RPMI7951 (cell line): ENCODE measurements around the gene HAS3. TPM values are rescaled to one million over a fixed set of nuclear protein-coding genes. Genes with fewer than 3 reads are reported as not detected.
A peak's percentile ranks its signal among the peaks of the same experiment; 100 is the strongest.
"Not testable (repeated sequence)": the region's sequence is repeated elsewhere in the genome, so short reads cannot be mapped to it uniquely, and the experiment has no call there.

ENCODE experiments used
- DNase-seq: peaks from one replicate; pipeline ENCODE4 v3.0.0-alpha.2; 2012; ENCODE audit warnings: low read depth
- total RNA-seq: library from RNA; depleted of rRNA; stranded (reverse); fragments of >200 nt; shearing (Covaris generic); gene quantifications from 2 replicates; pipeline ENCODE4 v1.2.3, GENCODE V29; 2014; rRNA removed

Gene HAS3
- total RNA-seq, 1 experiment from 2014 or later, result 0.72 TPM

DNA sequence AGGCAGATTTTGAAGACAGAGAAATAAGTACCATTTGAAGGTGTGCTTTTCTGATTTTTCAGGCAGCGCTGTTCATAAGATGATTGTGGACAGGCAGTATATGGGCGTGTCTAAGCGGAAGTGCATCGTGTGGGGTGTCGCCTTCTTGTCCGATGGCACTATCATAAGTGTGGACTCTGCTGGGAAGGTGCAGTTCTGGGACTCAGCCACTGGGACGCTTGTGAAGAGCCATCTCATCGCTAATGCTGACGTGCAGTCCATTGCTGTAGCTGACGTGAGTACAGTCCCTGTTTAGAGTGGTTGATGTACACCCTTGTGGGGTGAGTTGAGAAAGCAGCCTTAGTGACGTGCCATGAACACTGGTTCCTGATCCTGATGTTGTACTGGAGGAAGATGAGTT is 37.7 kb downstream of the HAS3 start:
- peak; percentile 14 for DNase-seq

DNA sequence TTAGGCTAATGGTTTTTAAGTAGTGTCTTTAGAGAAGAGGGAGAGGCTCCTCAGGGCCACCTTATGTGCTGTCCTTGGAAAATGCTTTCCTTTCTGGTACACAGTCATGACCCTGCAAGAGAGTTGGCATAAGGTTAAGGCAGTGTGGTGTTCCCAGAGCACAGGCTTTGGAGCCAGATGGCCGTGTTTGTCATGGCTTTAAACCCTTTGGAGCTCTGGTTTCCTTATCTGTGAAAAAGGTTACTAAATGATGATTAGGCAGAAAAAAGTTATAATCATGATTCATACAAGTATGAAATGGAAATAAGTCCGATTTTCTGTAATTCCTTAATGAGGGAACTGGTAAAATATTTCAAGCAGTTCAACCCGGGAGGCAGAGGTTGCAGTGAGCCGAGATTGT is 40.2 kb downstream of the HAS3 start:
- DNase-seq, result no peak

- not testable (repeated sequence) for DNase-seq
These were observed 44.2 kb downstream of the HAS3 start for GRCh38 chr16:69149621-69150020.

DNA sequence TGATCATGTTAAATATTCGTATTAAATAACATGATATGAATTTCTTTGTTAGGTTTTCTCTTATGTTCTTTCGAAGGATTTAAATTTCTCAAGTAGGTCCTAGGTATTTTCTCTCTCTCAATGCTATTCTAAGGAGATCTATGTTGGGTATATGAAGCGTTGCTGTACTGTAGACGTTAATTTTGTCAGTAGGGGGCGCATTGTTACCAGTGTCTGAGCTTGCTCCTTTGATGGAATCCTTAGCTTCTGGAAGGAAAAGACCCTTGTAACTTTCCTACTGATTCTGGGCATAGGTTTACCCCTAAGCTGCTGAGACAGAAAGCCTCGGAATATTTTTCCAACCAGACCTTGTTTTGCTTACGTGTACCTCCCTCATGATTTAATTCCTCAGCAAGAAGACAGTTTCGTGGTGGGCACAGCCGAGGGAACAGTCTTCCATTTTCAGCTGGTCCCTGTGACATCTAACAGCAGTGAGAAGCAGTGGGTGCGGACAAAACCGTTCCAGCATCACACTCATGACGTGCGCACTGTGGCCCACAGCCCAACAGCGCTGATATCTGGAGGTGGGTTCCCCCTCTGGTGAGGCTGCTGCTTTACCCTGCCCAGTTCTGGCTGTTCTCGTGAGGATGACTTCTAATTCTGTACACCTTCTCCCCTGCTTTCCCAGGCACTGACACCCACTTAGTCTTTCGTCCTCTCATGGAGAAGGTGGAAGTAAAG is 44.9 kb downstream of the HAS3 start:
- peak; percentile 74 for DNase-seq

GRCh38 chr16:69157196-69157595 is 51.7 kb downstream of the HAS3 start:
- no peak for DNase-seq

DNA sequence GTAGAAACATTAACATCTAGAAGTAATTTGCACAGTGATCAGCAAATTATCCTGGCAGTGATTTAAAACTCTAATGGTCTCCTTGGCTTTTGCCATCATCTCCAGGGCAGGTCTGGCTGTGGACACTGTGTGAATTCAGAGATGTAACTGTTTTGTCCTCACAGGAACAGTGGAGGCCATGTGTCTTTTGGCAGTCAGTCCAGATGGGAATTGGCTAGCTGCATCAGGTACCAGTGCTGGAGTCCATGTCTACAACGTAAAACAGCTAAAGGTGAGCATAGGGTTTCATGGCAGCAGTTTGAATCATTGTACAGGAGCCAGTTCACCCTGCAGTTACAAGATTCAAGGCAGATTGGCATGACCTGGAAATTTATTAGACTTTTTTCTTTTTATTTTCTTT is 54.7 kb downstream of the HAS3 start:
- DNase-seq, result no peak

DNA sequence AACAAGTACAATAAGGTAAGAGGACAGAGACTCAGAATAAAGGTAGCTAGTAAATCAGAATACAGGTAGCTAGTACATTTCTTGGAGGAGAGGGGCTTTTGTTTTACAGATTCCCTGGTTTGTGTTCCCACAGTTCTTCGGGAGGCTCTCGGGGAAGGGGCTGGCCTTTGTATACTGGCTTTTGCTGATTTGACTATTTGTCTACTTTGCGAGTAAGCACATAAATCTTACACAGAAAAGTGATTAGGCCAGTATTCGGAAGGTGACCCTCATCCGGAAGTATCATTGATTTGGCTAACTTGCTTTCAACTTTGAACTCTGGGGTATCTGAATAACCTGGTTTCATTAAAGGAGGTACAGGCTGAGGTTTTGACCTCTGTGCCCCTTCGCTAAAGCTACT is 60.1 kb downstream of the HAS3 start:
- no peak for DNase-seq

DNA sequence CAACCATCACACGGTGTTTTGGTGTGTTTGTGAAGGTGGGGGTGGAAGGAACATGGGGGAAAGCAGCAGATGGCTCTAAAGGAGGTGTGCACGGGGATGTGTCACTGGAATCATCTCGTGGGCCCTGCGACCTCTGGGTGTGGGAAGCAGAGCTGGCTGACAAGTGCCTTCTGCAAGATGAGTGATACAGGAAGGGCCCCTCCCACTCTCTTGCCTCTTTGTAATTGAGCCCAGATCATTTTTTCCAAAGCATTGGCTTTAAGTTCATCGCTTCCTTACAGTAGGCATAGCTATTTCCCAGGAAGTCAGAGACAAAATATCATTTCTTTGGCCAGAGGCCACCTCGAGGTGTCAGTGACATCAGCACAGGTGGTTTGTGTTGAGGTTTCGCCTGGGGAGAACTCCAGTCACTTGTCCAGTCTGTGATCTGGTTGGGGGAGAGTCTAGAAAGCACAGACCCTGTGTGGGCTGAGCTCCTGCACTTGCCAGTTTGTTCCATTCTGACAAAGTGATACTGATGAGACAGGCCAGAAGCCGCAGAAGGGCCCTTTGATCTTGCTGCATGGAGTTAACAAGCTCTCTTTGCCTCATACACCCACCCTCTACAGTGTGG is 60.9 kb downstream of the HAS3 start:
- peak; percentile 69 for DNase-seq

DNA sequence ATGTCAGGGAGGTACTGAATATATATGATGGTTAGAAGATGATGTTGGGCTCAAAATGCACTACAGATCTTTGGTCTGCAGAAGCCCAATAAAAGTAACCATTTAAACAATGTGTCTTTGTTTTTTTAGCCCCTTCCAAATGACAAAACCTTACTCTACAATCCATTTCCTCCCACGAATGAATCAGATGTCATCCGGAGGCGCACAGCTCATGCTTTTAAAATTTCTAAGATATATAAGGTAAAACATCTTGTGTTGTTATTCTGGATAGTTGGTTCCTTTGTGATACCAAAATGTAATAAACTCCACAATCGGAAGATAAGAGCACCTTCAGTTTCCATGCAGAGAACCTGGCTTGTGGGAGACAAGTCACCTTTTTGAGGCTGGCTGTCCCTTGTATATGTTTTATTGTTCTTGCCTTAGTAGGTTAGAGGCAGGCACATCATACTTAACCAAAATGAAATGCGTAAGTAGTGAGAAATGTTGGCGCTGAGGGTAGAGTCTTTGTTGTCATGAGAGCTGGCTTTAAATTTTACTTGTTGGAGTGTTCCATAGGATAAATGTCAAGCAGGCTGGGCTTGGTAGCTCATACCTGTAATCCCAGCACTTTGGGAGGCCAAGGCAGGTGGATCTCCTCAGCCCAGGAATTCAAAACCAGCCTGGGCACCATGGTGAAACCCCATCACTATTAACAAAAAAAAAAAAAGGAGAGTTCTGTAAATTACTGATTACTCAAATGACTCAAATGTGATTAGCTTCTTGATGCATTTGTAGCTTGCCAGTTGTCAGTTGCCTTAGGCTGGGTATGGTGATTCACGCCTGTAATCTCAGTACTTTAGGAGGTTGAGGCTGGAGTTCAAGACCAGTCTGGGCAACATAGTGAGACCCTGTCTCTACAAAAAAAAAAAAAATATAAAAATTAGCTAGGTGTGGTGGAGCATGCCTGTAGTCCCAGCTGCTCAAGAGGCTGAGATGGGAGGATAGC is 61.8 kb downstream of the HAS3 start:
- peak; percentile 63 for DNase-seq

Other genes with a start within 250 kb of the HAS3 start
- 58.3 and 65.0 TPM in 2 replicates for gene CHTF8, start 26.9 kb downstream of the HAS3 start, total RNA-seq
- gene UTP4, start 27.0 kb downstream of the HAS3 start, total RNA-seq, result 13.1 and 22.5 TPM in 2 replicates
- 25.8 and 26.2 TPM in 2 replicates for gene SNTB2, start 81.5 kb downstream of the HAS3 start, total RNA-seq
- 32.4 and 37.2 TPM in 2 replicates for gene VPS4A, start 205.7 kb downstream of the HAS3 start, total RNA-seq
- gene PDF, start 224.9 kb downstream of the HAS3 start, total RNA-seq, result 12.7 and 24.3 TPM in 2 replicates
- 29.0 and 30.0 TPM in 2 replicates for gene COG8, start 233.9 kb downstream of the HAS3 start, total RNA-seq
- 34.5 and 39.3 TPM in 2 replicates for gene NIP7, start 234.1 kb downstream of the HAS3 start, total RNA-seq
- not detected in 2 replicates for gene TMED6, start 246.1 kb downstream of the HAS3 start, total RNA-seq